Measurements from ENCODE around the gene DMRTB1.

- TF ChIP-seq CTCF (IDR thresholded peaks at IDR 0.05) (no peak), REST (IDR thresholded peaks at IDR 0.05; ENCODE audit: insufficient read depth in 1 of 2, low read depth in 2 of 2, low read length in 1 of 2) (no peak), POLR2AphosphoS5 (IDR thresholded peaks at IDR 0.05; ENCODE audit: low read depth, low read length) (no peak), SIN3A (IDR thresholded peaks at IDR 0.05; ENCODE audit: borderline replicate concordance, insufficient read depth, low read depth, low read length) (no peak), TCF7L2 (IDR thresholded peaks at IDR 0.05; ENCODE audit: low read depth, low read length) (no peak)
Measured at GRCh38 chr1:53460666-53461322, 1.6 kb downstream of the DMRTB1 start.
